K562 (cell line): ENCODE measurements around the gene AGAP3. TPM values are rescaled to one million over a fixed set of nuclear protein-coding genes. Genes with fewer than 3 reads are reported as not detected.

Experiments
- DPF2 ChIP-seq: fragments of 450-650 bp; IDR thresholded peaks from 2 replicates; pipeline ENCODE4 v1.6.1; 2016
- ELK1 ChIP-seq: sonication (generic); formaldehyde crosslinking; IDR thresholded peaks from 2 replicates; pipeline ENCODE4 v1.8.1; 2022; ENCODE audit warnings: missing genetic modification reagents
- ETS2 ChIP-seq: IDR thresholded peaks from 2 replicates; pipeline ENCODE4 v1.6.1; 2016; ENCODE audit warnings: borderline replicate concordance, missing genetic modification characterization, mild to moderate bottlenecking, moderate library complexity, missing compliant biosample characterization; ENCODE audit not compliant: poor library complexity, severe bottlenecking
- FIP1L1 ChIP-seq: fragments of 200-400 bp; formaldehyde crosslinking; IDR thresholded peaks from 2 replicates; pipeline ENCODE4 v1.6.1; 2018; ENCODE audit warnings: mild to moderate bottlenecking, low read depth, low read length; ENCODE audit not compliant: poor library complexity, severe bottlenecking
- HMGN3 ChIP-seq: IDR thresholded peaks from 2 replicates; pipeline ENCODE4 v1.6.1; 2011; ENCODE audit warnings: borderline replicate concordance, low read depth, mild to moderate bottlenecking, mixed read lengths, low read length; ENCODE audit not compliant: insufficient read length; ENCODE audit errors: extremely low read depth
- IFI16 ChIP-seq: fragments of 250-450 bp; sonication (Bioruptor Pico); IDR thresholded peaks from 2 replicates; pipeline ENCODE4 v2.1.2; 2022; ENCODE audit warnings: mild to moderate bottlenecking, inconsistent platforms
- ILF3 ChIP-seq: fragments of 450-650 bp; IDR thresholded peaks from 2 replicates; pipeline ENCODE4 v1.6.1; 2018; ENCODE audit warnings: antibody characterized with exemption, mild to moderate bottlenecking, moderate library complexity, borderline replicate concordance
- JUND ChIP-seq, 2 experiments: IDR thresholded peaks; 2 replicates in 1 of 2; 3 replicates in 1 of 2; pipeline ENCODE4 v1.6.1; 2011; ENCODE audit warnings: borderline replicate concordance in 2 of 2, low read depth in 2 of 2, low read length in 2 of 2, improper control_type of control experiment in 1 of 2, missing biosample characterization in 1 of 2, missing genetic modification characterization in 1 of 2, missing genetic modification reagents in 1 of 2
- LEF1 ChIP-seq: fragments of 450-650 bp; IDR thresholded peaks from 2 replicates; pipeline ENCODE4 v1.6.1; 2016; ENCODE audit warnings: mild to moderate bottlenecking
- MAFK ChIP-seq: IDR thresholded peaks from 2 replicates; pipeline ENCODE4 v1.6.1; 2011; ENCODE audit warnings: low read length, improper control_type of control experiment
- NCOA1 ChIP-seq: fragments of 450-650 bp; IDR thresholded peaks from 2 replicates; pipeline ENCODE4 v1.6.1; 2016; ENCODE audit warnings: low read depth
- NR2C1 ChIP-seq, 2 experiments: fragments of 450-650 bp; IDR thresholded peaks; 2 replicates each; pipeline ENCODE4 v1.6.1; 2017; ENCODE audit warnings: mild to moderate bottlenecking in 2 of 2, antibody characterized with exemption in 1 of 2, inconsistent platforms in 1 of 2, missing compliant biosample characterization in 1 of 2, missing genetic modification characterization in 1 of 2
- PCBP1 ChIP-seq: fragments of 200-400 bp; formaldehyde crosslinking; IDR thresholded peaks from 2 replicates; pipeline ENCODE4 v1.6.1; 2018; ENCODE audit warnings: mild to moderate bottlenecking, low read depth, low read length; ENCODE audit not compliant: poor library complexity, severe bottlenecking
- SFPQ ChIP-seq: fragments of 200-400 bp; formaldehyde crosslinking; IDR thresholded peaks from 2 replicates; pipeline ENCODE4 v1.6.1; 2017; ENCODE audit warnings: mild to moderate bottlenecking, low read depth, low read length, moderate library complexity
- SMARCA5 ChIP-seq: fragments of 450-650 bp; IDR thresholded peaks from 2 replicates; pipeline ENCODE4 v1.6.1; 2016
- SREBF2 ChIP-seq: sonication (generic); formaldehyde crosslinking; IDR thresholded peaks from 2 replicates; pipeline ENCODE4 v1.4.0; 2020; ENCODE audit warnings: mild to moderate bottlenecking, missing genetic modification reagents
- TCF15 ChIP-seq: fragments of 250-450 bp; sonication (Bioruptor Pico); IDR thresholded peaks from 2 replicates; pipeline ENCODE4 v1.8.0; 2022; ENCODE audit warnings: moderate library complexity, mild to moderate bottlenecking, inconsistent platforms
- XRCC4 ChIP-seq: IDR thresholded peaks from one replicate; pipeline ENCODE4 v1.6.1; 2011; ENCODE audit not compliant: insufficient read depth, insufficient read length; ENCODE audit errors: extremely low read depth
- YBX1 ChIP-seq: fragments of 450-650 bp; IDR thresholded peaks from 2 replicates; pipeline ENCODE4 v1.7.1; 2016; ENCODE audit warnings: mild to moderate bottlenecking
- polyA plus RNA-seq, 8 experiments: library from polyadenylated mRNA; depleted of rRNA in 4 of 8; stranded (reverse) in 5 of 8; unstranded in 3 of 8; fragments of >200 nt; fragmentation: Nextera tagmentation in 2 of 8; fragmentation: Illumina TruSeq in 1 of 8; extraction: Ambion mirVana in 2 of 8; extraction: Trizol in 1 of 8; gene quantifications; 2 replicates each; pipeline versions ENCODE4 v1.2.1 to v1.2.3, GENCODE V29; 2011 to 2014; ENCODE audit warnings: inconsistent platforms in 1 of 8, missing spikeins in 1 of 8
- total RNA-seq, 7 experiments: library from RNA; depleted of rRNA in 6 of 7; stranded (reverse); fragments of >200 nt in 6 of 7; fragmentation: Illumina TruSeq in 2 of 7; extraction: Trizol in 2 of 7; gene quantifications; 2 replicates each; pipeline versions ENCODE4 v1.2.1 to v1.2.3, GENCODE V29; 2011 to 2021; ENCODE audit warnings: low replicate concordance in 1 of 7
- TF ChIP-seq, protein P1 (sequence below): IDR thresholded peaks from 3 replicates; pipeline ENCODE4 v1.6.1; 2011; ENCODE audit warnings: borderline replicate concordance, mild to moderate bottlenecking; ENCODE audit not compliant: insufficient read length, insufficient read depth

The AGAP3 gene
- total and polyA plus RNA-seq, 9 of the 15 experiments (the other 6 are each of a cell fraction or from before 2014, with no cell fraction given): 3.4 to 208 (median 62.2) TPM

GRCh38 chr7:151082141-151083070 is 3.9 kb upstream of the AGAP3 start (continued):
- TF ChIP-seq ETS2 (no peak), ILF3 (no peak), NCOA1 (peak; percentile 59; the same call in 1 of the 2 replicates), SMARCA5 (0 out of 2 replicates have a peak, but pooled peaks have one; percentile 71), JUND (IDR thresholded peaks at IDR 0.05; ENCODE audit: borderline replicate concordance, low read depth, low read length) (no peak), JUND (tag; IDR thresholded peaks at IDR 0.05; ENCODE audit: borderline replicate concordance, low read depth, low read length) (0 out of 3 replicates have a peak, but pooled peaks have one; percentile 13), SREBF2 (CRISPR knock-in tag) (peak; percentile 91; the same call in 1 of the 2 replicates), MAFK (no peak), PCBP1 (no peak), XRCC4 (no peak), YBX1 (no peak), NR2C1 (IDR thresholded peaks at IDR 0.05) (no peak), NR2C1 (tag; IDR thresholded peaks at IDR 0.05) (no peak), DPF2 (peak; percentile 75), FIP1L1 (peak; percentile 63), IFI16 (CRISPR knock-in tag) (no peak), TCF15 (no peak), ELK1 (CRISPR knock-in tag) (no peak), LEF1 (no peak), SFPQ (no peak), HMGN3 (peak; percentile 81)
- TF ChIP-seq, protein P1, sequence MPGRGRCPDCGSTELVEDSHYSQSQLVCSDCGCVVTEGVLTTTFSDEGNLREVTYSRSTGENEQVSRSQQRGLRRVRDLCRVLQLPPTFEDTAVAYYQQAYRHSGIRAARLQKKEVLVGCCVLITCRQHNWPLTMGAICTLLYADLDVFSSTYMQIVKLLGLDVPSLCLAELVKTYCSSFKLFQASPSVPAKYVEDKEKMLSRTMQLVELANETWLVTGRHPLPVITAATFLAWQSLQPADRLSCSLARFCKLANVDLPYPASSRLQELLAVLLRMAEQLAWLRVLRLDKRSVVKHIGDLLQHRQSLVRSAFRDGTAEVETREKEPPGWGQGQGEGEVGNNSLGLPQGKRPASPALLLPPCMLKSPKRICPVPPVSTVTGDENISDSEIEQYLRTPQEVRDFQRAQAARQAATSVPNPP: no peak
